GM12878 (cell line): ENCODE results near the gene C19orf47. TPM values are rescaled to one million over a fixed set of nuclear protein-coding genes. Genes with fewer than 3 reads are reported as not detected.

Experiments
- ATAC-seq: fragments of 200-7000 bp; cut with Tn5 transposase; 3 replicates; pipeline ENCODE4 v1.9.1; 2020; ENCODE audit warnings: mild to moderate bottlenecking, moderate library complexity
- BruUV-seq: library from RNA; stranded (reverse); fragments of 400-500 nt; replicated peaks from 2 replicates; lab custom pipeline; 2021; lab: Mats Ljungman, UMichigan
- CTCF ChIA-PET: fragments of 300-600 bp; sonication (Branson Sonifier 250); formaldehyde crosslinking; extraction: SDS; loops from one replicate; lab custom pipeline; 2021; ENCODE audit warnings: inconsistent platforms; lab: Yijun Ruan, JAX
- POLR2A ChIA-PET: fragments of 350-600 bp; formaldehyde crosslinking; extraction: SDS; loops from one replicate; lab custom pipeline; 2021; ENCODE audit warnings: inconsistent platforms; lab: Charles Lee
- RAD21 ChIA-PET: fragments of 300-600 bp; sonication (Branson Sonifier 250); formaldehyde crosslinking; loops from one replicate; lab custom pipeline; 2023; ENCODE audit warnings: antibody characterized with exemption; ENCODE audit not compliant: unreplicated experiment; lab: Charles Lee
- SMC1A ChIA-PET: fragments of 300-600 bp; sonication (Branson Sonifier 250); formaldehyde crosslinking; loops from one replicate; lab custom pipeline; 2023; ENCODE audit not compliant: unreplicated experiment, uncharacterized antibody; lab: Charles Lee
- DNase-seq: peaks from one replicate; pipeline ENCODE4 v3.0.0-alpha.2; 2011; ENCODE audit warnings: low read depth, low spot score
- FAIRE-seq: peaks from 3 replicates; lab custom pipeline; 2011; peaks lifted over from hg19 to GRCh38; lab: Jason Lieb, UNC
- H2AFZ ChIP-seq: 2 replicates; pipeline ENCODE4 v1.6.0; 2011; ENCODE audit warnings: low read depth, low read length, control low read depth; ENCODE audit not compliant: control insufficient read depth
- H3K27ac ChIP-seq: 2 replicates; pipeline ENCODE4 v1.5.1; 2011; ENCODE audit warnings: control low read depth; ENCODE audit not compliant: control insufficient read depth, insufficient read depth
- H3K27me3 ChIP-seq, 2 experiments: replicated peaks in 1 of 2; 2 replicates each; pipeline versions ENCODE4 v1.6.0 to v1.6.1; 2011; ENCODE audit warnings: low read length in 1 of 2; ENCODE audit not compliant: control insufficient read depth in 2 of 2, insufficient read depth in 2 of 2
- H3K36me3 ChIP-seq, 2 experiments: 2 replicates each; pipeline ENCODE4 v1.5.1; 2011; ENCODE audit warnings: low read length in 1 of 2; ENCODE audit not compliant: control insufficient read depth in 2 of 2, insufficient read depth in 2 of 2
- H3K4me1 ChIP-seq: 2 replicates; pipeline ENCODE4 v1.6.1; 2011; ENCODE audit warnings: mild to moderate bottlenecking, low read length, moderate library complexity, mixed read lengths; ENCODE audit not compliant: control insufficient read depth, insufficient read depth
- H3K4me2 ChIP-seq: 2 replicates; pipeline ENCODE4 v1.6.0; 2011; ENCODE audit warnings: control low read depth; ENCODE audit not compliant: control insufficient read depth, insufficient read depth
- H3K4me3 ChIP-seq: fragments of 200-600 bp; sonication (generic); 2 replicates; pipeline ENCODE4 v1.5.1; 2016
- H3K79me2 ChIP-seq: 2 replicates; pipeline ENCODE4 v1.6.0; 2011; ENCODE audit warnings: low read length; ENCODE audit not compliant: control insufficient read depth, insufficient read depth
- H3K9ac ChIP-seq: 2 replicates; pipeline ENCODE4 v1.8.0; 2011; ENCODE audit warnings: low read length, control low read depth, mixed read lengths; ENCODE audit not compliant: control insufficient read depth, insufficient read depth
- H3K9me3 ChIP-seq: replicated peaks from 3 replicates; pipeline ENCODE4 v1.5.1; 2011; ENCODE audit warnings: mild to moderate bottlenecking, low read length; ENCODE audit not compliant: control insufficient read depth, insufficient read depth
- H4K20me1 ChIP-seq: 2 replicates; pipeline ENCODE4 v1.6.0; 2011; ENCODE audit not compliant: control insufficient read depth, insufficient read depth
- CBX5 ChIP-seq: sonication (generic); IDR thresholded peaks from 2 replicates; pipeline ENCODE4 v1.6.1; 2016; ENCODE audit warnings: low read depth, moderate library complexity, mild to moderate bottlenecking, inconsistent platforms
- DPF2 ChIP-seq: fragments of 450-650 bp; IDR thresholded peaks from 2 replicates; pipeline ENCODE4 v1.6.1; 2017; ENCODE audit warnings: mild to moderate bottlenecking
- EP300 ChIP-seq, 2 experiments: fragments of 150-350 bp in 1 of 2; IDR thresholded peaks; 2 replicates each; pipeline ENCODE4 v1.6.1; 2011 to 2012; ENCODE audit warnings: low read depth in 2 of 2, low read length in 2 of 2, borderline replicate concordance in 1 of 2, improper control_type of control experiment in 1 of 2, inconsistent platforms in 1 of 2; ENCODE audit not compliant: control insufficient read depth in 1 of 2
- GATAD2B ChIP-seq: fragments of 450-650 bp; conservative IDR thresholded peaks from 2 replicates; pipeline ENCODE4 v1.6.1; 2017; ENCODE audit warnings: low read depth, mild to moderate bottlenecking, moderate library complexity
- IKZF1 ChIP-seq: fragments of 450-650 bp; conservative IDR thresholded peaks from 2 replicates; pipeline ENCODE4 v1.6.1; 2017; ENCODE audit warnings: antibody characterized with exemption, mild to moderate bottlenecking
- IKZF2 ChIP-seq, 2 experiments: fragments of 450-650 bp; IDR thresholded peaks; 2 replicates each; pipeline ENCODE4 v1.6.1; 2017; ENCODE audit warnings: mild to moderate bottlenecking in 2 of 2, moderate library complexity in 2 of 2
- MAX ChIP-seq: IDR thresholded peaks from 2 replicates; pipeline ENCODE4 v1.6.1; 2012; ENCODE audit warnings: low read depth, low read length, improper control_type of control experiment
- RELB ChIP-seq: fragments of 450-650 bp; IDR thresholded peaks from 2 replicates; pipeline ENCODE4 v1.6.1; 2017; ENCODE audit warnings: low read depth, mild to moderate bottlenecking, moderate library complexity
- RUNX3 ChIP-seq: IDR thresholded peaks from 2 replicates; pipeline ENCODE4 v1.6.1; 2012; ENCODE audit warnings: low read length, inconsistent platforms
- SPI1 ChIP-seq: IDR thresholded peaks from 2 replicates; pipeline ENCODE4 v1.6.1; 2011; ENCODE audit warnings: low read depth, mild to moderate bottlenecking, low read length, moderate library complexity, borderline replicate concordance; ENCODE audit not compliant: insufficient read depth
- WGBS: methylation state at CpG from one replicate; pipeline ENCODE4 v1.1.6; 2016; ENCODE audit warnings: low lambda C conversion rate; ENCODE audit not compliant: insufficient replicate concordance, insufficient coverage; ENCODE audit errors: missing lambda C conversion rate; 5-methylcytosine and 5-hydroxymethylcytosine counted together
- in situ Hi-C: fragments of 300-500 bp; cut with MboI; formaldehyde crosslinking; loops from 9 replicates; pipeline ENCODE4 v1.14.3; 2018; ENCODE audit warnings: mixed read lengths
- intact Hi-C: fragments of 100-400 bp; cut with micrococcal nuclease; formaldehyde crosslinking; loops from one replicate; pipeline ENCODE4 v1.14.2; 2022; ENCODE audit not compliant: unreplicated experiment
- polyA plus RNA-seq, 11 experiments: library from polyadenylated mRNA; depleted of rRNA in 4 of 11; unstranded in 6 of 11; stranded (reverse) in 5 of 11; fragments of >200 nt; fragmentation: Nextera tagmentation in 4 of 11; fragmentation: Illumina TruSeq in 1 of 11; extraction: Ambion mirVana in 4 of 11; extraction: Trizol in 1 of 11; gene quantifications; 1 replicate in 1 of 11; 2 replicates in 10 of 11; pipeline versions ENCODE4 v1.2.1 to v1.2.3, GENCODE V29; 2011 to 2016; ENCODE audit warnings: inconsistent platforms in 2 of 11, missing spikeins in 2 of 11, low read depth in 1 of 11
- total RNA-seq, 4 experiments: library from RNA; depleted of rRNA in 3 of 4; stranded (reverse); fragments of >200 nt in 3 of 4; fragmentation: Illumina TruSeq in 1 of 4; extraction: Trizol in 1 of 4; gene quantifications; 2 replicates each; pipeline versions ENCODE4 v1.2.1 to v1.2.3, GENCODE V29; 2013 to 2021

Gene C19orf47
- total and polyA plus RNA-seq, 10 of the 15 experiments (the other 5 are each of a cell fraction or from before 2014, with no cell fraction given), result 0.11 to 29.1 (median 20.2) TPM

DNA sequence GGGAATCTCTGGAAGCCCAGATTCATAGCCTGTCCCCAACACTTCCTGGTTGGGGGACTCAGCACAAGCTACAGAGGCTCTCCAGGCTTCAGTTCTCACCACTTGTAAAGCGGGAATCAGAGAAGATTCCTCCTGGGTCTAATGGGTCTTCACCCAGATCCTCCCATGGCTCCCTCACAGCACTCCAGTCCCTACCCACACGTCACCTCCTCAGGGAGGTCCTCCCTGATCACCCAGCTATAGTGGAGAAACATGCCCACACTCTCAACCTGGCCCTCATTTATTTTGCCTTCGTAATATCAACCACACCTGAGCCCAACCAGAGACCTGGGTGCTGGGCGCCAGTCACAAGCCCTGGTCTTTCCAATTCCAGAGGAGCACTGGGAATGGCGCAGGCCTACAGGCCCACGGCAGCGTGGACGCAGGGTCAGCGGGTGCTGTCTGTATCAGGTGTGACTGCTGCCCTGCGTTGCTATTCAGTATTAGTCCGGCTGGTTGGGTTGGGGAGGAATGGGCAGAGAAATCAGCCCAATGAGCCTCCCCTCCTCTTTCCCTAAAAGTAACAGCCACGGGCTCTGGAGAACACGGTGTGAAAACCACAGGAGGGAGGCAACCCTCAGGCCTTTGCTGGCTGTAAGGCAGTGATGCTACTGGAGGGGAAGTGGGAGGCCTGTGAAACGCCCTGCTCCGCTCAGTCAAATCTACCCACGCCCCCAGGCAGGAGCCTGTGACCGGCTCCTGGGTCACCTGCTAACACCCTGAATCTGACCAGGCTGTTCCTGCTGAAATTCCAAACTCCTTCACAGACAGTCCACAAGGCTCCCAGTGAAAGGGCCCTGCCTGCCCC lies 68.2 kb downstream of the C19orf47 start:
- H4K20me1 ChIP-seq, result peaks cover 2% of the 10 kb centered on the region
- H3K79me2 ChIP-seq, result peaks cover 86% of the 10 kb centered on the region
- CTCF ChIA-PET, result interaction anchor here (0.8 kb wide), 1 partner anchor 9 kb away, joined by 3 read pairs; no protein-coding TSS in a partner anchor
- BruUV-seq, result no TSS peak
- RAD21 ChIA-PET, result interaction anchor here (0.7 to 1.7 kb wide), 4 partner anchors 25 to 186 kb away, joined by 3 to 5 read pairs (median 4); partner anchors contain the start of gene BLVRB
- peak overlapping the region; percentile 59 for H3K4me3 ChIP-seq
- no peaks in the 10 kb centered on the region for H3K27me3 ChIP-seq
- in situ Hi-C loops (no loop called here), intact Hi-C loops (no loop called here)
- POLR2A ChIA-PET, result interaction anchor here (0.9 to 1.2 kb wide), 2 partner anchors 81 to 90 kb away, joined by 3 to 6 read pairs; no protein-coding TSS in a partner anchor
- no peak for DNase-seq
- TF ChIP-seq DPF2 (0 out of 2 replicates have a peak, but pooled peaks have one; percentile 20), EP300 (IDR thresholded peaks at IDR 0.05; ENCODE audit: borderline replicate concordance in 1 of 2, control insufficient read depth in 1 of 2, low read depth in 2 of 2, low read length in 2 of 2) (no peak), MAX (no peak), RELB (peak; percentile 20; the same call in 1 of the 2 replicates), GATAD2B (0 out of 2 replicates have a peak, but pooled peaks have one; percentile 40), IKZF2 (IDR thresholded peaks at IDR 0.05) (peak; percentile 39 to 42; a peak in 2 of 4 replicates), CBX5 (no peak), RUNX3 (peak; percentile 50), IKZF1 (peak; percentile 78), SPI1 (peak; percentile 87)
- H3K4me1 ChIP-seq, result peaks cover 23% of the 10 kb centered on the region
- no peaks in the 10 kb centered on the region for H3K9me3 ChIP-seq
- no peak for FAIRE-seq
- WGBS, result 74% methylated on average over 17 of the region's 17 CpGs
- peak overlapping the region; percentile 32 for H3K27ac ChIP-seq
- 0 out of 2 replicates have a peak overlapping the region, but pooled peaks have one; percentile 5 for H3K9ac ChIP-seq
- peak overlapping the region; percentile 70 for H3K4me2 ChIP-seq
- peaks cover 0 to 7% of the 10 kb centered on the region in 2 experiments; a peak in 3 of 4 replicates for H3K36me3 ChIP-seq
- SMC1A ChIA-PET, result interaction anchor here (1.0 kb wide), 1 partner anchor 25 kb away, joined by 3 read pairs; no protein-coding TSS in a partner anchor
- no peak overlapping the region for H2AFZ ChIP-seq
- ATAC-seq, result peak; percentile 54
